Measurements from ENCODE around the gene LARGE1.

LARGE1 gene

DNA sequence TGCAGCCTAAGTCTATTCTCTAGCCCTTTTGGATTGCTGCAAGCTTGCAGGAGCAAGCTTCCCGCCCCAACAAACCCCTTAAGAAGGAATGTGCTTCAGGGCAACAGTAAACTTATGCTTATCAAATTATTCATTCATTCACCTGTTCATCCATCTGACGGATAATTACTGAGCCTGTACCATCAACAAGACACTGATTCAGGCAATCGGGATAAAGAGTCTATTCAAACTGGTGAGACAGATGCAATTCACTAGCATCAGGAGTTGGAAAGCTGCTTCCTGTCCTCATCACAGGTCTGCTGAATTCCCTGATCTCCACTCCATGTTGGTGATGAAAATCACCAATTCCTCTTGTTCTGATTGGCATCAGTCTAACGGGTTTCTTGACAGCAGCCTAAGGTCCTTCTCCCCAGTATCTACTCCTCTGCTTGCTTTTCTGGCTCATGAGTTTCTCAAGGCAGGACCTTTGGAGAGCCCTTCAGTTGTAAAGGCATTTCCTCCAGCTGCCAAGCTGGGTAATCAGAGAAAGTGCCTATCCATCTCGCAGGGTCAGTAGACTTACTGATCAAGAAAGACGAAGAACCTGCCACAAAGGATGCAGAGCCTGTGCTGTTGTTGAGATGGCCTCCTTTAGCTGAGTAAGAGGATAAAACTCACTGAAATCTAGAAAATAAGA is 433.1 kb downstream of the LARGE1 start:
- Histone ChIP-seq H3K9ac (ENCODE audit: low read depth, low read length) (no peak overlapping the region), H3K36me3 (ENCODE audit: control insufficient read depth, insufficient read depth, low read length) (no peaks in the 10 kb centered on the region), H3K9me3 (ENCODE audit: control insufficient read depth, insufficient read depth, low read length) (no peaks in the 10 kb centered on the region), H3K27me3 (ENCODE audit: control insufficient read depth, insufficient read depth, low read length) (no peaks in the 10 kb centered on the region), H3K4me1 (ENCODE audit: control insufficient read depth, insufficient read depth, low read length) (peaks cover 4% of the 10 kb centered on the region), H3K4me3 (ENCODE audit: low read depth, low read length) (no peak overlapping the region)

DNA sequence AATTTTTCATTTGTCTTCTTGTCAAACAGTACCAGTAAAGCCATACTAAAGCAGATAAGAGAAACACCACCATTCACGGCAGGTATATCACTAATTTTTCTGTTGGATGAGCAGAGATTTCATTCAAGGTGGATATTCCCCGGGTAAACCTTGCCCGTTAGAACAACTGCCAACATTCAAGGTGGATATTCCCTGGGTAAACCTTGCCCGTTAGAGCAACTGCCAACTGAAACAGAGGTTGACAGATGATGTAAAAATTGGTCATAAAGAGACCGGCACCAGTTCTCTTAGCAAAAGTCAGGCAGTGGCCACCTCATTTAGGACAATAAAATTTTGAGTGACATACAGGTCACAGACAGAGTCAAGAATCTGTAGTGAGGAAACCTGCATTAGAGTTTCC is 438.7 kb downstream of the LARGE1 start:
- H3K36me3 ChIP-seq (ENCODE audit: control insufficient read depth, insufficient read depth, low read length): no peaks in the 10 kb centered on the region
- H3K9me3 ChIP-seq (ENCODE audit: control insufficient read depth, insufficient read depth, low read length): no peaks in the 10 kb centered on the region
- no peaks in the 10 kb centered on the region for H3K27me3 ChIP-seq (ENCODE audit: control insufficient read depth, insufficient read depth, low read length)
- no peak overlapping the region for H3K9ac ChIP-seq (ENCODE audit: low read depth, low read length)
- H3K4me1 ChIP-seq (ENCODE audit: control insufficient read depth, insufficient read depth, low read length): peaks cover 20% of the 10 kb centered on the region
- H3K4me3 ChIP-seq (ENCODE audit: low read depth, low read length): no peak overlapping the region

DNA sequence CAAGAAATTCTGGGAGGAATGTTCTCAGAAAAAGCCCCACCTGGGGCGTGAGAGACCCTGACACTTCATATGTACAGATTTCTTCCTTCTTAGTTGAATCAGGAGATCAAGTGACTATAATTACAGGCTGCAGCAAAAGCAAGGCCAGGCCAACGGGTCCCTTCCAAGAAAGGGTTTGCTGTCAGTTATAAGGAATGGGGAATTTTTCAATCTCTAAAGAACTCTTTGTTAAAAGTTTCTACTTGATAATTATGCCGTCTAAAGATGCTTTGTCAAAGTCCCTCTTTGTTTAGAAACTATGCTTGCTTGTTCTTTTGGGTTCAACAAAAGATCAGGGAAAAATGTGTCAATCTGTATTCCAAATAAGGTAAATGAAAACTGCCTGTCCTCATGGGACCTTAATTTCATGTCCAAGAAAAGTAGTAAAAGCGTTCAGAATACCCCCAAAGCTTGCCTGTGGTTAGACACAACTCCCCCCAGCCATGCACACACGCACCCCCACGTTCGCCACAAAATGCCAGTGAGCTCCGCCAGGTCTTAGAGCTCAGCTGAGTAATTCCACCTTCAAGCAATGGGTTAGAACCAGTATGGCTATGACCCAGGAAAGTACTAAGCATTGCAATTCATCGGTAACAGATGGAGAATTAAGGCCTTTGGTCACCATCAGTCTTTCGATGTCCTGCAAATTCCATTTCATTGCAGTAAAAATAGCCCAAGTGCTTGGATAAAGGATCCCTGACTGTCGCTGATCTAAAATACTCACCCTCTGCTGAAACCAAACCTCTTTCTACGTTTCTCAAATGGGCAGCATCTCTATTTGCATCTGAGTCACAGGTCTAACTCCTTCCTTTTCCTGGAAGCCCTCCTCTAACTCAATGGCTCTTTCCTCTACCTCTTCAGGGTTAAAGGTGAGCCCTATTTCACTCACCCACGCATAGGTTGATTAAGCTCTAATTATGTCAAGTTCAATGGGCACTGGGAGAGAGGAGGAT is 442.9 kb downstream of the LARGE1 start:
- H3K4me1 ChIP-seq (ENCODE audit: control insufficient read depth, insufficient read depth, low read length): peaks cover 23% of the 10 kb centered on the region
- H3K27me3 ChIP-seq (ENCODE audit: control insufficient read depth, insufficient read depth, low read length): no peaks in the 10 kb centered on the region
- no peak overlapping the region for H3K4me3 ChIP-seq (ENCODE audit: low read depth, low read length)
- H3K9ac ChIP-seq (ENCODE audit: low read depth, low read length): no peak overlapping the region
- H3K36me3 ChIP-seq (ENCODE audit: control insufficient read depth, insufficient read depth, low read length): no peaks in the 10 kb centered on the region
- H3K9me3 ChIP-seq (ENCODE audit: control insufficient read depth, insufficient read depth, low read length): no peaks in the 10 kb centered on the region

DNA sequence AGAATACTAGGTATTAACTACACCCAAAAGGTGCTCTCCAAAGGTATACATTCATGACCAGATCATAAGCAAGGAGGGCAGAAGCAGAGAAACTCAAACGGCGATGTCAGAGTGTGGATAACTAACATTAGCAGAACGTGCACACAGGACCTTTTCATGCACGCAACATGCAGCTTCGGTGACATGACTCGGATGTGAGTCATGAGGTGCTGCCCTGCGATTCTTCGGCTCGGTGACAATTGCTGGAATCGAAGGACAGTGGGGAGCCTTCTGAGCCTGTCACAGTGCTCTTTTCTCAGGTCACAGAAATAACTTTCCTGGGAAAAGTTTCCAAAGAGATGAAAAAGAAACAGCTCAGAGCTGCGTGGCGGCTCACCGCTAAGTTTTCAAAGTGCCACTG is 443.6 kb downstream of the LARGE1 start:
- no peaks in the 10 kb centered on the region for H3K27me3 ChIP-seq (ENCODE audit: control insufficient read depth, insufficient read depth, low read length)
- no peak overlapping the region for H3K4me3 ChIP-seq (ENCODE audit: low read depth, low read length)
- peaks cover 23% of the 10 kb centered on the region for H3K4me1 ChIP-seq (ENCODE audit: control insufficient read depth, insufficient read depth, low read length)
- no peaks in the 10 kb centered on the region for H3K36me3 ChIP-seq (ENCODE audit: control insufficient read depth, insufficient read depth, low read length)
- no peak overlapping the region for H3K9ac ChIP-seq (ENCODE audit: low read depth, low read length)
- H3K9me3 ChIP-seq (ENCODE audit: control insufficient read depth, insufficient read depth, low read length): no peaks in the 10 kb centered on the region

DNA sequence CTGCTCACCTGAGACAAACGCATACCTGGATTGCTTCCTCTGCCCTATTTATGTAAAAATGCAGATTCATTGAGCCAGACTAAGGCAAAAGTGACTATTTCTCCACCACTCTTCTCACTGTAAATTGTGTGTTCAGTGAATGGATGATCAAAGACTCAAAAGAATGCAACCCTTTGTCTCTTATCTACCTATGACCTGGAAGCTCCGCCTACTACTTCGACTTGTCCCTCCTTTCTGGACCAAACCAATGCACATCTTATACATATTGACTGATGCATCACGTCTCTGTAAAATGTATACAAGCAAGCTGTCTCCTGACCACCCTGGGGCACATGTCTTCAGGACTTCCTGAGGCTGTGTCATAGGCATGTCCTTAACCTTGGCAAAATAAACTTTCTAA is 444.1 kb downstream of the LARGE1 start:
- Histone ChIP-seq H3K9me3 (ENCODE audit: control insufficient read depth, insufficient read depth, low read length) (no peaks in the 10 kb centered on the region), H3K36me3 (ENCODE audit: control insufficient read depth, insufficient read depth, low read length) (no peaks in the 10 kb centered on the region), H3K4me1 (ENCODE audit: control insufficient read depth, insufficient read depth, low read length) (peaks cover 23% of the 10 kb centered on the region), H3K9ac (ENCODE audit: low read depth, low read length) (no peak overlapping the region), H3K4me3 (ENCODE audit: low read depth, low read length) (no peak overlapping the region), H3K27me3 (ENCODE audit: control insufficient read depth, insufficient read depth, low read length) (no peaks in the 10 kb centered on the region)

DNA sequence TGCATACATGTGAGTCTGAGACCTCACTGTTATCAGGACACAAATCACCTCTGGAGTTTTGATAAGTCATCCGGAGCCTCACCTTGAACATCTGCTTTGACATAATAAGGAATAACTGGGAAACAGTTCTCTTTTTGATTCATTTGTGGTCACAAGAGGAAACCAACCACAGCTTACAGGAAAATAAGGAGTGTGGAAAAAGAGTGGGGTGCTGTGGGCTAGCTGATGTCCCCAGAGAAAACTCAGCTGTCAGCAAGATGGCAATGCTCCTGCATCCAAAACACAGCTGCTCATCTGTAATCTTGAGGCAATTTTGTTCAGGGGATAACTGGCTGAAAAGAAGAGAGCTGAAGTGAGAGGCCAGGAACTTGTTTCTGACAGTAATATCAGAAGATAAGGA is 445.7 kb downstream of the LARGE1 start:
- no peaks in the 10 kb centered on the region for H3K27me3 ChIP-seq (ENCODE audit: control insufficient read depth, insufficient read depth, low read length)
- no peak overlapping the region for H3K9ac ChIP-seq (ENCODE audit: low read depth, low read length)
- peaks cover 23% of the 10 kb centered on the region for H3K4me1 ChIP-seq (ENCODE audit: control insufficient read depth, insufficient read depth, low read length)
- no peak overlapping the region for H3K4me3 ChIP-seq (ENCODE audit: low read depth, low read length)
- H3K9me3 ChIP-seq (ENCODE audit: control insufficient read depth, insufficient read depth, low read length): no peaks in the 10 kb centered on the region
- no peaks in the 10 kb centered on the region for H3K36me3 ChIP-seq (ENCODE audit: control insufficient read depth, insufficient read depth, low read length)

DNA sequence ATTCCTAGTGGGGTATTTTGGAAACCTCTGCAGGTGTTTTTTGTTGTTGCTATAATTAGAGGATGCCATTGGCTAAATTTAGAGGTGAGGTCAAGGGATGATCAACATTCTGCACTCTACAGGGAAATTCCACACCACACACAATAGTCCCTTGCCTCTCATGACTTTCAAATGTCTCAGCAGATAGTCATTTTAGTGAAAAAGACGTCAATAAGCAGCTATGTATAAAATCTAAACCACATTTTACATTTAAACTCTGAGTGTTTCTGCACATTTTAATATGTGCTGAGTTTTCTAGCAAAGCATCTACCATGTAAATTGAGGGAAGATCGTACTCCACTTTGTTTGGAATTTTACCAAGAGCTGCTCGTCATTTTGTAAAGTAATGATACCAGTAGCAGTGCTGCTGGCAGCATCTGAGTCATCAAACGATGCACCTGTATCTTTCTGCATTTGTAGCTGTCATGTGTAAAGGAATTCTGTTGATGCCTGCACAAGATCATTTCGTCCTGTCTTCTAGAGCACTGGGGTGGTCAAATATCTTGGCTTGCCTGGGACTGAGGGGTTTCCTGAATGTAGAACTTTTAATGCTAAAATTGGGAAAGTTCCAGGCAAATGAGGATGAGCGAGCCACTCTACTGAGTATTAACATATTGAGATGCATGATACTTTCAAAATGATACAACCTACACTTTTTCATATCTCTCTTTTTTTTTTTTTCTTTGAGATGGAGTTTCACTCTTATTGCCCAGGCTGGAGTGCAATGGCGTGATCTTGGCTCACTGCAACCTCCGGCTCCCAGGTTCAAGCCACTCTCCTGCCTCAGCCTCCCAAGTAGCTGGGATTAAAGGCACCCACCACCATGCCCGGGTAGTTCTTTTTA is 447.6 kb downstream of the LARGE1 start:
- Histone ChIP-seq H3K27me3 (ENCODE audit: control insufficient read depth, insufficient read depth, low read length) (no peaks in the 10 kb centered on the region), H3K9ac (ENCODE audit: low read depth, low read length) (no peak overlapping the region), H3K9me3 (ENCODE audit: control insufficient read depth, insufficient read depth, low read length) (no peaks in the 10 kb centered on the region), H3K4me3 (ENCODE audit: low read depth, low read length) (no peak overlapping the region), H3K36me3 (ENCODE audit: control insufficient read depth, insufficient read depth, low read length) (no peaks in the 10 kb centered on the region), H3K4me1 (ENCODE audit: control insufficient read depth, insufficient read depth, low read length) (peaks cover 13% of the 10 kb centered on the region)

DNA sequence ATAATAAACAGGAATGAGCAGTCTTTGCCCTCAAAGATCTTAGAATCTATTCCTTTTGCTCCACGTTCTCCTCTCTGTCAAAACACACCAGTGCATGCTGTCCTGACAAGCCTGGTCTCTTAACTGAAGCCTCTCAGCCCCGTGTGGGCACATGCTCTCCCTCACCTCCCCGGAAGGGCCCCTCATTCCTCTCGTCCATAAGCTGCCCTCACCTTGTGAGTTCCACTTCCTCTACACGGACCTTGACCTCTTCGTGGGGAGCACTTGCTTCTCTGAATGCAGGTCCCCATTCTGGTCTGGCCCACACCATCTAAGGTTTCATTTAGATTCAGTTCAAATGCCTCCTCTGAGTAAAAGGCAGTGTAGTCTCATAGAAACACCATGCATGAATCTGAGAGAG is 449.8 kb downstream of the LARGE1 start:
- Histone ChIP-seq H3K9ac (ENCODE audit: low read depth, low read length) (no peak overlapping the region), H3K4me3 (ENCODE audit: low read depth, low read length) (no peak overlapping the region), H3K9me3 (ENCODE audit: control insufficient read depth, insufficient read depth, low read length) (no peaks in the 10 kb centered on the region), H3K27me3 (ENCODE audit: control insufficient read depth, insufficient read depth, low read length) (no peaks in the 10 kb centered on the region), H3K36me3 (ENCODE audit: control insufficient read depth, insufficient read depth, low read length) (no peaks in the 10 kb centered on the region), H3K4me1 (ENCODE audit: control insufficient read depth, insufficient read depth, low read length) (no peaks in the 10 kb centered on the region)

DNA sequence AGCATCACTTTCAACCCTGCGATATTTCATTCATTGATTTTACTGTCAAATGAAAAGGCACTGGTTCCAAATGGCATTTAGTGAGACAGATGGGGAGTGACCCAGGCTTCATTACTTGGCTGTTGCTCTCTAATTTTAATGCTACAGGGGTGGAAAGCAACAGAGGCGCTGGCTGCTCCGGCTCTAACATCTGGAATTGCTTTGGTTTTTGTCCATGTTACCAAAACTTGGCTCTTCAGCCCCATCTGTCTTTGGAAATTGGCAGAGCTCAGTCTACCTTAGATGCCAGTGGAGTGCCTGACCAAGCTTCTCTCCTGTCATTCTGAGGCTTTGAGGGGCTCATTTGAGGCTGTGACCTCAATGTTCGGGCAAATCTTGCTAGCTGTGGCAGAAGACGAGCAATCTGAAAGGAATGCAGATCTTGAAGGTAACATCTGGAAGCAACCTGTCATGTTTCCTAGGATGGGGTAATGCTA is 452.6 kb downstream of the LARGE1 start:
- no peak overlapping the region for H3K9ac ChIP-seq (ENCODE audit: low read depth, low read length)
- no peaks in the 10 kb centered on the region for H3K9me3 ChIP-seq (ENCODE audit: control insufficient read depth, insufficient read depth, low read length)
- no peaks in the 10 kb centered on the region for H3K36me3 ChIP-seq (ENCODE audit: control insufficient read depth, insufficient read depth, low read length)
- no peak overlapping the region for H3K4me3 ChIP-seq (ENCODE audit: low read depth, low read length)
- H3K27me3 ChIP-seq (ENCODE audit: control insufficient read depth, insufficient read depth, low read length): no peaks in the 10 kb centered on the region
- H3K4me1 ChIP-seq (ENCODE audit: control insufficient read depth, insufficient read depth, low read length): no peaks in the 10 kb centered on the region

DNA sequence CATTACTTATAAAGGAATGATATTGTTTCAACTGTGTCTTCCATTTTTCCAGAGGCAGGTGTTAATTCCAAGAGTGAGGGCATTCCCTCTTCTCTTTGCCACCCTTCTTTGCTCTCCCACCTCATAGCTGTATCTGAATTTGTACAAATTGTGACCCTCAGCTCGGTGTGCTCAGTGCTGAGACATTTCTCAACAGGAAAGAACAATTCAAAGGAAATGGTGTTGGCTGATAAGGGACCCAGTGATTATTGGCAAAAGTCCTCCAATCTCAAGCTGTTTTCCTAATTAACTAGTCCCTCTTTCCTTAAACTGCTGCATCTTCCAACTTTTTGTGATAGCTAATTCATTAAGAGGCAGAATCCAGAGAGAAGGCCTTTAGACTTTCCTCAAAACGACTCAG is 453.2 kb downstream of the LARGE1 start:
- Histone ChIP-seq H3K4me1 (ENCODE audit: control insufficient read depth, insufficient read depth, low read length) (no peaks in the 10 kb centered on the region), H3K36me3 (ENCODE audit: control insufficient read depth, insufficient read depth, low read length) (no peaks in the 10 kb centered on the region), H3K27me3 (ENCODE audit: control insufficient read depth, insufficient read depth, low read length) (no peaks in the 10 kb centered on the region), H3K9me3 (ENCODE audit: control insufficient read depth, insufficient read depth, low read length) (no peaks in the 10 kb centered on the region), H3K4me3 (ENCODE audit: low read depth, low read length) (no peak overlapping the region), H3K9ac (ENCODE audit: low read depth, low read length) (no peak overlapping the region)

DNA sequence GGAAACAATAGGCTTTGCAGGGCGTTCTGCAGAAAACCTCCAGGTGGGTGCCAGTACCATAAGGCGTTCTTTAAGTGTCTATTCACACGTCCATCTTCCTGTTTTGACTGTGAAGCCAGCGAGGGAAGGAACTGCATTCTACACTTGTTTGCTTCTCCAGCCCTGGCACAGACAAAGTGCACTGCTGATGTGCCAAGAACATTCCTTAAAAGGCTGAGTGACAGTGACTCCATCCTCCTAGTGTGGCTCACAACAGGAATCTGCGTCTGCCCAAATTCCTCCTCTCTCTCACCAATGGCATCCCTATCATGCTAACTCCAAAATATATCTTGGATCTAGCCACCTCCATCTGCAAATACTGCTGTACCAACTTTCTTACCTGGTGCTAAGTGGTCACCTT is 454.7 kb downstream of the LARGE1 start:
- H3K27me3 ChIP-seq (ENCODE audit: control insufficient read depth, insufficient read depth, low read length): no peaks in the 10 kb centered on the region

More for the DNA sequence above, 454.7 kb downstream of the LARGE1 start:
- Histone ChIP-seq H3K36me3 (ENCODE audit: control insufficient read depth, insufficient read depth, low read length) (no peaks in the 10 kb centered on the region), H3K4me3 (ENCODE audit: low read depth, low read length) (no peak overlapping the region), H3K4me1 (ENCODE audit: control insufficient read depth, insufficient read depth, low read length) (no peaks in the 10 kb centered on the region), H3K9me3 (ENCODE audit: control insufficient read depth, insufficient read depth, low read length) (no peaks in the 10 kb centered on the region), H3K9ac (ENCODE audit: low read depth, low read length) (no peak overlapping the region)

Measured in iPS-15b (cell line).